ENCODE measurements around the gene STX1A. TPM values are rescaled to one million over a fixed set of nuclear protein-coding genes. Genes with fewer than 3 reads are reported as not detected.

Gene STX1A
- total RNA-seq, 2 experiments from 2014 or later = 23.7 to 24.1 TPM

DNA sequence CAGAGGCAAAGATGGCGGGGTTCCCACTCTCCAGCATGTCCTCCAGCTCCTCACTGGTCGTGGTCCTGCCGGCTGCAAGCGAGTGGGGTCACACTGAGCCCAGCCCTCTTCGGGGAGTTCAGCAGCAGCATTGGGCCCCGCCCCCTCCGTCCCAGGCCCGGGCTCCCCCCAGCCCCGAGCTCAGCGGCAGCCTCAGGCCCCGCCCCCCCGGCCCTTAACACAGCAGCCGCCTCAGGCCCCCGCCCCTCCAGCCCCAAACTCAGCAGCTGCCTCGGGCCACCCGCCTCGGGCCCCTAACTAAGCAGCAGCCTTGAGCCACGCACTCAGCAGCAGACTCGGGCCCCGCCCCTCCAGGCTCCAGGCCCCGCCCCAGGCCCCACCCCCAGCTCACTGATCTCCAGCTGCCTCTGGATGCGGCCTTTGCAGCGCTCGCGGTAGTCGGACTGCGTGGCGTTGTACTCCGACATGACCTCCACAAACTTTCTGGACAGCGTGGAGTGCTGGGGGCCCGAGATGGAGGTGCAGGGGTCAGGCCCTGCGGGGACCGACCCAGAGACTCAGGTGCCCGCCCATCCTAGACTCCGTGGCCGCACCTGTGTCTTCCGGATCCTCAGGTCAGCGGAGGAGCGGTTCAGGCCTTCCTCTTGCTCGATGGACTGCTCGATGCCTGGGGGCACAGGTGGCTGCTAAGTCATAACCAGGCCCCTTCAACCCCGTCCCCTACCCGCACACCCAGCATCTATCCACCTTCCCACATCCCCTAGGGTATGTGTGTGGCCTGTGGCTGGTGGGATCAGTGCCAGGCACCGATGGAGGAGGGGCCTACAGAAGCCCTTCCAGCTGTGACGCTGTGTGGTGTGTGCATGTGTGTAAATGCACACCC is 15.5 kb downstream of the STX1A start:
- Mint-ChIP-seq H3K4me1 (ENCODE audit: low read depth) (peaks cover 22% of the 10 kb centered on the region), H3K9me3 (no peaks in the 10 kb centered on the region), H3K27me3 (ENCODE audit: low read depth) (no peaks in the 10 kb centered on the region), H3K27ac (no peak overlapping the region), H3K4me3 (no peak overlapping the region), H3K36me3 (ENCODE audit: low read depth) (peaks cover 18% of the 10 kb centered on the region)
- CTCF ChIA-PET = interaction anchor here (1.0 kb wide), 1 partner anchor 12 kb away, joined by 3 read pairs; no protein-coding TSS in a partner anchor
- intact Hi-C loops (cut with micrococcal nuclease) = no loop called here
- DNase-seq = peak; percentile 54

GRCh38 chr7:73703225-73703624 is 16.2 kb downstream of the STX1A start:
- Mint-ChIP-seq H3K36me3 (ENCODE audit: low read depth) (peaks cover 20% of the 10 kb centered on the region), H3K9me3 (no peaks in the 10 kb centered on the region), H3K4me1 (ENCODE audit: low read depth) (peaks cover 22% of the 10 kb centered on the region), H3K27ac (no peak overlapping the region), H3K27me3 (ENCODE audit: low read depth) (no peaks in the 10 kb centered on the region), H3K4me3 (no peak overlapping the region)
- intact Hi-C loops (cut with micrococcal nuclease) = no loop called here
- no peak for DNase-seq
- CTCF ChIA-PET = interaction anchor here (0.7 to 1.0 kb wide), 2 partner anchors 13 to 20 kb away, joined by 3 read pairs; no protein-coding TSS in a partner anchor

DNA sequence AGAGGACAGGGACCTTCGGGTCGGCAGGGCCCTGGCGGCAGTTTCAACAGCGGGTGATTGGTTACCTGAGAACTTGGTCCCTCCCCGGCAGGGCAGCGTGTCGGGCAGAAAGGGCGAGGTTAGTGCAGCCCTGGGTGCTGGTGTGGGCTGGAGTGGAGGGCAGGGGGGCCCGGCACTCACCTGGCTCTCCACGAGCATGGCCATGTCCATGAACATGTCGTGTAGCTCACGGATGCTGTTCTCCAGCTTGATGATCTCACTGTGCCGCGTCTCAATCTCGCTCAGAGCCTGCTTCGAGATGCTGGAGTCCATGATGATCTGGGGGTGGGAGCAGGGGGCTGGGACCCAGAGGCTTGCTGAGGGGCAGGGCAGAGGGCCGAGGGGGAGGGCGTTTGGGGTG is 16.8 kb downstream of the STX1A start:
- H3K27me3 Mint-ChIP-seq (ENCODE audit: low read depth) = no peaks in the 10 kb centered on the region
- H3K36me3 Mint-ChIP-seq (ENCODE audit: low read depth) = peaks cover 22% of the 10 kb centered on the region
- no peak for DNase-seq
- intact Hi-C loops (cut with micrococcal nuclease) = no loop called here
- H3K4me3 Mint-ChIP-seq = no peak overlapping the region
- no peaks in the 10 kb centered on the region for H3K9me3 Mint-ChIP-seq
- peaks cover 22% of the 10 kb centered on the region for H3K4me1 Mint-ChIP-seq (ENCODE audit: low read depth)
- CTCF ChIA-PET = interaction anchor here (0.5 to 2.7 kb wide), 5 partner anchors 10 to 152 kb away, joined by 3 to 14 read pairs (median 4); no protein-coding TSS in a partner anchor
- no peak overlapping the region for H3K27ac Mint-ChIP-seq

GRCh38 chr7:73702226-73702625 is 17.2 kb downstream of the STX1A start:
- CTCF ChIA-PET = interaction anchor here (0.5 to 2.7 kb wide), 5 partner anchors 9 to 152 kb away, joined by 3 to 14 read pairs (median 5); no protein-coding TSS in a partner anchor
- H3K4me3 Mint-ChIP-seq = no peak overlapping the region
- H3K4me1 Mint-ChIP-seq (ENCODE audit: low read depth) = peaks cover 20% of the 10 kb centered on the region
- no peak overlapping the region for H3K27ac Mint-ChIP-seq
- no peaks in the 10 kb centered on the region for H3K9me3 Mint-ChIP-seq
- H3K36me3 Mint-ChIP-seq (ENCODE audit: low read depth) = peaks cover 26% of the 10 kb centered on the region
- no peaks in the 10 kb centered on the region for H3K27me3 Mint-ChIP-seq (ENCODE audit: low read depth)
- intact Hi-C loops (cut with micrococcal nuclease) = no loop called here
- DNase-seq = no peak

DNA sequence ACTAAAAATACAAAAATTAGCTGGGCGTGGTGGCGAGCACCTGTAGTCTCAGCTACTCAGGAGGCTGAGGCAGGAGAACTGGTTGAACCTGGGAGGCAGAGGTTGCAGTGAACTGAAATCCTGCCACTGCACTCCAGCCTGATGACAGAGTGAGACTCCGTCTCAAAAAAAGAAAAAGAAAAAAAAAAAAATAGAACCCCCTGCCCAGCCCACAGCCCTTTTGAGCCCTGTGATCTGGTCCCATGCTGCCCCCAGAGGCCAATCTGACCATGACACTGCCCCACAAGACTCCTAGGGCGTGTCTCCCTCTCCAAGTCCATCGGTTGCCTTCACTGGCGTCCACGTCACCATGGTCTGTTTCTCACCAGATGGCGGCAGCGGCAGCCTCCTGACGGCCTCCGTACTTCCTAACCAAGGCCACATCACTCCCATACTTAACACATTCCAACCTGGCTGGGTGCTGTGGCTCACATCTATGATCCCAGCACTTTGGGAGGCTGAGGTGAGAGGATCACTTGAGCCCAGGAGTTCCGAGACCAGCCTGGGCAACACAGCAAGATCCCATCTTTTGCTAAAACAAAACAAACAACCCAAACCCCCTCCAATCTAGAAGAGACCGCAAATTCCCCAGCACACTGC is 18.0 kb downstream of the STX1A start:
- no peak overlapping the region for H3K27ac Mint-ChIP-seq
- no peak overlapping the region for H3K4me3 Mint-ChIP-seq
- CTCF ChIA-PET = interaction anchor here (0.7 to 2.7 kb wide), 10 partner anchors 10 to 94 kb away, joined by 3 to 14 read pairs (median 4); no protein-coding TSS in a partner anchor
- H3K4me1 Mint-ChIP-seq (ENCODE audit: low read depth) = peaks cover 13% of the 10 kb centered on the region
- no peaks in the 10 kb centered on the region for H3K9me3 Mint-ChIP-seq
- intact Hi-C loops (cut with micrococcal nuclease) = no loop called here
- no peaks in the 10 kb centered on the region for H3K27me3 Mint-ChIP-seq (ENCODE audit: low read depth)
- peaks cover 29% of the 10 kb centered on the region for H3K36me3 Mint-ChIP-seq (ENCODE audit: low read depth)
- peak; percentile 36 for DNase-seq

DNA sequence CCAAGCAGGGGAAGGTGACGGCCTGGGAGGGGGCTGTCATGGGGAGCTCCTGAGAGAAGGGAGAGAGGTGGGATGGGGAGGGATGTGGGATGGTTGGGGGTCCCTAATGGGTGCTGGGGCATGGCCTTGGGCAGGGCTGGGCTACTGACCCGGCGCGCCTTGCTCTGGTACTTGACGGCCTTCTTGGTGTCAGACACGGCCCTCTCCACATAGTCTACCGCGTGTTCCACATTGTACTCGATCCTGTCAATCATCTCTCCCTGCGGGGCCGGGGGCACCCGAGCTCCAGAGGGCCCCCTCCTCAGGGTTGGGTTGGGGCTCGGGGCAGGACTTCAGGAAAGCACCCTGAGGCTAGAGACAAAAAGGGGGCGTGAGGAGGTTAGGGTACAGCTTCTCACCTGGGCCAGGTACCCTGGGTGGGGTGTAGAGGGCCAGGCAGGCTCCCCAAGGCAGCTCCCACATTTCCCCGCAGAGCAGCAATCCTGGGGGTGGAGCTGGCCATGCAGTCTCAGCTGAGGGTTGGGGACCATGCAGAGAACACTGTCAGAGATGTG is 18.8 kb downstream of the STX1A start:
- Mint-ChIP-seq H3K27ac (no peak overlapping the region), H3K27me3 (ENCODE audit: low read depth) (no peaks in the 10 kb centered on the region), H3K4me1 (ENCODE audit: low read depth) (peaks cover 10% of the 10 kb centered on the region), H3K4me3 (no peak overlapping the region), H3K36me3 (ENCODE audit: low read depth) (peaks cover 31% of the 10 kb centered on the region), H3K9me3 (no peaks in the 10 kb centered on the region)
- CTCF ChIA-PET = interaction anchor here (0.6 to 2.7 kb wide), 10 partner anchors 11 to 435 kb away, joined by 3 to 14 read pairs (median 4); no protein-coding TSS in a partner anchor
- no peak for DNase-seq
- intact Hi-C loops (cut with micrococcal nuclease) = no loop called here

- Mint-ChIP-seq H3K27me3 (ENCODE audit: low read depth) (no peaks in the 10 kb centered on the region), H3K27ac (no peak overlapping the region), H3K9me3 (no peaks in the 10 kb centered on the region), H3K4me1 (ENCODE audit: low read depth) (peaks cover 10% of the 10 kb centered on the region), H3K36me3 (ENCODE audit: low read depth) (peaks cover 34% of the 10 kb centered on the region), H3K4me3 (no peak overlapping the region)
- intact Hi-C loops (cut with micrococcal nuclease) = no loop called here
- DNase-seq = no peak
- CTCF ChIA-PET = interaction anchor here (0.8 to 1.4 kb wide), 2 partner anchors 17 to 39 kb away, joined by 3 read pairs; no protein-coding TSS in a partner anchor
Observed at GRCh38 chr7:73700069-73700423, 19.4 kb downstream of the STX1A start.

- Mint-ChIP-seq H3K4me1 (ENCODE audit: low read depth) (peaks cover 10% of the 10 kb centered on the region), H3K4me3 (no peak overlapping the region), H3K27me3 (ENCODE audit: low read depth) (no peaks in the 10 kb centered on the region), H3K36me3 (ENCODE audit: low read depth) (peaks cover 36% of the 10 kb centered on the region), H3K9me3 (no peaks in the 10 kb centered on the region), H3K27ac (no peak overlapping the region)
- intact Hi-C loops (cut with micrococcal nuclease) = no loop called here
- no peak for DNase-seq
- CTCF ChIA-PET = interaction anchor here (0.8 kb wide), 1 partner anchor 39 kb away, joined by 3 read pairs; no protein-coding TSS in a partner anchor
Observed at GRCh38 chr7:73699370-73700068, 19.9 kb downstream of the STX1A start.

DNA sequence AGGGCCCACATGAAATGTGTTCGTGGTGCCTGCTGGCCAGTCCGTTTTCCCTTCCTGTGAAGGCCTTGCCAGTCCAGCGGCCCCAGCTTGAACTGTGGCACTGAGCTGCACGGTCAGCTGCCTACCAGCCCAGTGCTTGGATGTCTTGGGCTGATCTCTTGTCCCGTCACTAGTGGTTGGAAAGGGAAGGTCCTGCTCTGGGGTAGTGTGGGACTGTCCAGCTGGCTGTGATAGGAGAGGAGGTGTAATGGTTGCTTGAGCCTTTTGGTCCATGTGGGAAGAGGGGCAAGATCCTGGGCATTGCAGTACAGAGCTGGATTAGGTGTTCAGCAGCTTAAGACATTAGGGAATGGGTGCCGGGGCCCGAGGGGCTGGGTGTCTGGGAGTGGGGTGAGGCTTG is 21.1 kb downstream of the STX1A start:
- no peak overlapping the region for H3K27ac Mint-ChIP-seq
- DNase-seq = no peak
- no peaks in the 10 kb centered on the region for H3K27me3 Mint-ChIP-seq (ENCODE audit: low read depth)

DNA sequence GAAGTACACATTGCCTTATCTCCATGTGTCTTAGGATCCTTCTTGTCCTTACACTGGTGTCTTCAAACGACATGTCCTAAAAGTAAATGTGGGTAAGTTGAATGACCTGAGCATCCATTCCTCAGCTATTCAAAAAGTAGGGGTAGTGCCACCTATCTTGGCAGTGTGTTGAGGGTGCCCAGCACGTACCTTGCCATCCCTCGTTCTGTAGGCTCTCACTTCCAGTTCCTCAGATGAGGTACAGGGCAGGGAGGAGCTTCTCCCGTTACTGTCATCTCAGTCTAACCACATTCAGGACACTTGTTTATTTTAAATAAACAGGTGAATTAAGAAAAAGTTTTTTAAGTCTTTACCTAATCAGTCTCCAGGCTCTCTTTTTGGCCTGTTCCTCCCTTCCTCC is 23.1 kb downstream of the STX1A start:
- DNase-seq = no peak
- CTCF ChIA-PET = interaction anchor here (1.7 kb wide), 1 partner anchor 10 kb away, joined by 7 read pairs; no protein-coding TSS in a partner anchor
- H3K27ac Mint-ChIP-seq = no peak overlapping the region
- intact Hi-C loops (cut with micrococcal nuclease) = no loop called here
- no peak overlapping the region for H3K4me3 Mint-ChIP-seq
- H3K4me1 Mint-ChIP-seq (ENCODE audit: low read depth) = no peaks in the 10 kb centered on the region
- H3K9me3 Mint-ChIP-seq = no peaks in the 10 kb centered on the region
- no peaks in the 10 kb centered on the region for H3K27me3 Mint-ChIP-seq (ENCODE audit: low read depth)
- peaks cover 44% of the 10 kb centered on the region for H3K36me3 Mint-ChIP-seq (ENCODE audit: low read depth)

More for the DNA sequence above, 21.1 kb downstream of the STX1A start:
- no peak overlapping the region for H3K4me3 Mint-ChIP-seq
- H3K9me3 Mint-ChIP-seq = no peaks in the 10 kb centered on the region
- H3K4me1 Mint-ChIP-seq (ENCODE audit: low read depth) = peaks cover 4% of the 10 kb centered on the region
- intact Hi-C loops (cut with micrococcal nuclease) = no loop called here
- peaks cover 40% of the 10 kb centered on the region for H3K36me3 Mint-ChIP-seq (ENCODE audit: low read depth)
- CTCF ChIA-PET = interaction anchor here (0.6 to 2.1 kb wide), 2 partner anchors 27 to 93 kb away, joined by 3 to 6 read pairs; no protein-coding TSS in a partner anchor

- Mint-ChIP-seq H3K4me1 (ENCODE audit: low read depth) (peaks cover 22% of the 10 kb centered on the region), H3K36me3 (ENCODE audit: low read depth) (peaks cover 49% of the 10 kb centered on the region), H3K27ac (no peak overlapping the region), H3K27me3 (ENCODE audit: low read depth) (no peaks in the 10 kb centered on the region), H3K9me3 (no peaks in the 10 kb centered on the region), H3K4me3 (no peak overlapping the region)
- intact Hi-C loops (cut with micrococcal nuclease) = no loop called here
- CTCF ChIA-PET = no interaction called here
- DNase-seq = no peak
Observed at GRCh38 chr7:73690646-73691045, 28.8 kb downstream of the STX1A start.

Measured in activated naive CD4-positive, alpha-beta T cell treated with anti-CD3 and anti-CD28 coated beads for 36 hours (primary cell).